NCI-H748 (cell line): ENCODE measurements around the gene C22orf39.

ENCODE experiments used
- DNase-seq: peaks from one replicate; lab custom pipeline; 2025; ENCODE audit not compliant: unreplicated experiment; lab: John Stamatoyannopoulos, UW

The C22orf39 gene

DNA sequence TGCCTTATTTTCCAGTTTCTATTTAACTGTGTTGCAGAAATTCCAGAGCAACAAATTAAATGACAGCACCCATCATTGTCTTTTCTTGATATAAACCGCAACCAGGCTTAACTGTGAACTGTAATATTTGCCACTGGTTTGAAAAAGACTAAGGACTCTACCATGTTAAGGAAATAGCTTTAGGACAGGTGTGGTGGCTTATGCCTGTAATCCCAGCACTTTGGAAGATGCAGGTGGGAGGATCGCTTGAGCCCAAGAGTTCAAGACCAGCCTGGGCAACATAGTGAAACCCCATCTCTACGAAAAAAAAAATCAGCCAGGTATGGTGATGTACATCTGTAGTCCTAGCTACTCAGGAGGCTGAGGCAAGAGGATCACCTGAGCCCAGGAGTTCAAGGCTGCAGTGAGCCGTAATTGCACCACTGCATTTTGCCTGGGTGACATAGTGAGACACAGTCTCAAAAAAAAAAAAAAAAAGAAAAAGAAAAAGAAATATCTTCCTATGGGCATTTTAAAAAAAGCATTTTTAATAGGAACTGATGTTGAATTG, 44.8 kb downstream of the C22orf39 start:
- no peak for DNase-seq

DNA sequence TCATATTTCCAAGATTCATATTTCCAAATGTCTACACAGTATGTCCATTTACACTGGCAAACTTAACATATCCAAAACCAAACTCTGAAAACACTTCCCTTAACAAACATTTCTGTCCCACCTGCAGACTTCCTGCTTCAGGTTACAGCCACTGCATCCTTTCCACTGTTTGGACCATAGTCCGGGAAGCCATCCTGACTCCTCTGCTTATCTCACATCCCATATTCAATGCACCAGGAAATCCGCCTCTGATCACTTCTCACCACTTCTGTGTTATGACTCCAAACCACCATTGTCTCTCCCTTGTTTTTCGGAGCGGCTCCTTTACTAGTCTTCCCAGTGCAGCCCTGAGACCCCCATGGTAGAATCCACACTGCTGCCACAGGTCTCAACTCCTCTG, 46.0 kb downstream of the C22orf39 start:
- DNase-seq: no peak

DNA sequence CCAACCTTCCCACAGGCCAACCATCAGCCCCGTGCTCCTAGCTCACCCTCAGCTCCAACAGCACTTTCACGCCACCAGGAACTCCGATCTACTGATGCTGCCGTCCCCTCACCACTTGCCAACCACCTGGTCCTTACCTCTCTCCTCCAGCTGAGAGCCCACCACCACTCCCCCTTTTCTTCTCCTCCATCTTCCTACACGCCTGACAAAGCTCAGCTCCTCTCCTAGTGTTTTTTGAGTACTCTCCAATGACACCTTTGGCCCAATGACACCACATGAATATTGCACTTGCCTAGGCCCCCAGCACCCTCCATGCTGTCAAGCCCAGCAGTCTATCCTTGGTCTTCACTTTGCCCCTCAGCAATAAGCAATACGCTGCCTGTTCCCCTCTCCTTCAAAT, 46.6 kb downstream of the C22orf39 start:
- no peak for DNase-seq

DNA sequence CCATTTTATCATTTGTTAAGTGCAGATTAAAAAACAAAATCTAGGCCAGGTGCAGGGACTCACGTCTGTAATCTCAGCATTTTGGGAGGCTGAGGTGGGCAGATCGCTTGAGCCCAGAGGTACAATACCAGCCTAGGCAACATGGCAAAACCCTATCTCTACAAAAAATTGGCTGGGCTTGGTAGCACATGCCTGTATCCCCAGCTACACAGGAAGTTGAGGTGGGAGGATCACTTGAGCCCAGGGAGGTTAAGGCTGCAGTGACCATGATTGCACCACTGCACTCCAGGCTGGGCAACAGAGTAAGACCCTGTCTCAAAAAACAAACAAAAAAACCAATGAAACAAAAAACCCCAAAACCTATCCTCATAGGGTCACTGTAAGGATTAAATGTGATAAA, 48.9 kb downstream of the C22orf39 start:
- DNase-seq: no peak

DNA sequence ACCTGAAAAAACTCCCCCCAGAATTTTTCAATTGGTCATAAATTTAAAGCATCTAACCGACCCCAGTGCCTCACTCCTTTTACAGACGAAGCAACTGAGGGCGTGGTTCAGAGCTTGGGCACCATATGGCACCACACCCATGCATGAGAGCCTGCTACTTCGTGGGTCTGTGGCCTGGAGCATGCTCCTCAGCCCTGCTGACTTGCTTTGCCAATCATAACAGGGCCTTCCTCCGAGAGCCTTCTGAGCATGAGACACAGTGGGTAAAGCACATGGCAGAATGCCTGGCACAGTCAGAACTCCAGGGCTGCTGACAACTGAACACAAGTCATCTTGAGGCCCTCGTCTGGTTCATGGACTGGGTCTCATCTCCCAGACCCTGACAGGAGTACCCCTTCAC, 49.3 kb downstream of the C22orf39 start:
- DNase-seq: no peak

DNA sequence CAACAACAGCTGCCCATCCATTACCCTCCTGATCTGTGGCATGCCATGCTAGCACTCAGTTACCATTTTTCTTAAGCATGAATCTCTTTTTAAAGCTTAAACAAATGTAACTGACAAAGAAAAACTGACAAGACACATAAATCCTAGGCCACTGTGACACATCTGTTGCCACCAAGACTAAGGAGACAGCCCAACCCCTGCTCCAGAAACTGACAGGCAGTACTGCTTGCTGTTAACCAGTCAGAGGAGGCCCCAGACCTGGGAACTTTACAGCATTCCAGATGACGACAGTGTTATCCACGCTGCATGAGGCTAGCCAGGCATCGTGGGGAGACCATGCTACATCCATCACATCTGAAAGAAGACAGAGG, 49.8 kb downstream of the C22orf39 start:
- DNase-seq: no peak

DNA sequence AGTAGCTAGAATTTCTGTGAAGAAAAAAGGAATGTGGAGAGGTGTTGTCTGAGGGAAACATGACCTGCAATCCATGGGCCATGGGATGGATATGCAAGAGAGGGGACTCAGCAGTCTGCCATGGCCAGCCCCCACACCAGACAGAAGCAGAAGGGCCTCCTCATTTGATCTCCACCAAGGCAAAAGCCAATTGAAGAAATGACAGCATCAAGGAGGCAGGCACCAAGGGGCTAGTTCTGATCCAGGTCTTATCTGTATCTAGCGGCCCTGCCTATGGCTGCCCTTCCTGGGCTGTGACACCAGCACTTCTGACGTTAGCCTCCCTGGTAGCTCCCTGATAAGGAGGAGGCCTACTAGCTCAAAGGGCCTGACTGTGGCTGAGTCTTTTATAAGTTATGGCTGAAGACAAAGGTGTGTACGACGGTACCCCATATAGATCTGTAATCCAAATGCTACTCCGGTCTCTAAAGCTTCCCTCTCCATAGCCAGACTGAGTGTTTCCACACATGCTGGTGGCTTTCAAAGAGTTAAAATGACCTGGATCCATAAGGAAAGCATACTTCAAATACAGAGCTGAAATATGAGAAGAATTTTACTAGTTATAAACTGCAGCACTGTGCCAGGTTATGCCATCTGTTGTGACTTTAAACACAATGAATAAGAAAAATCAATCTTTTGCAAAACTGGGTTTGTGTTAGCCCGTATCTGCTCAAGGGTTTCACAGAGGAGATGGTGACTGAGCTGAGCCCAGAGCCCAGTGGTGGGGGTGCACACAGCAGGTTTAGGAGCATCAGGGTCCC, 50.4 kb downstream of the C22orf39 start:
- no peak for DNase-seq

DNA sequence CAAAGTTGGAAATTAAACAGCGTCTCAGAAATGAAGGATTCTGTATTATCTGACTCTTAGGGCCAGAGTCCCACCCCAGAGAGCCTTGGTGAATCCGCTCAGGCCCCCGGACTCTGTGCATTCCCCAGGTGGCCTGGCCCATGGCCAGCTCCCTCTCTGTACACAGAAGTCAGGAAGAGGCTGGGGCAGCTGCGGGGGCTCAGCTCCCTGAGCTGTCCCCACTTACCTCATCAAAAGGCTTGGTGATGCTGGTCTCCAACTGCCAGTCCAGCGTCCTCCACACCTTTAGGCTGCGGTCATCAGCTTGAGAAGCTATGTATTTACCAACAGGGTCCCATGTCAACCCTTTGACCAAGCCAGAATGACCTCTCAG, 51.0 kb downstream of the C22orf39 start:
- no peak for DNase-seq

DNA sequence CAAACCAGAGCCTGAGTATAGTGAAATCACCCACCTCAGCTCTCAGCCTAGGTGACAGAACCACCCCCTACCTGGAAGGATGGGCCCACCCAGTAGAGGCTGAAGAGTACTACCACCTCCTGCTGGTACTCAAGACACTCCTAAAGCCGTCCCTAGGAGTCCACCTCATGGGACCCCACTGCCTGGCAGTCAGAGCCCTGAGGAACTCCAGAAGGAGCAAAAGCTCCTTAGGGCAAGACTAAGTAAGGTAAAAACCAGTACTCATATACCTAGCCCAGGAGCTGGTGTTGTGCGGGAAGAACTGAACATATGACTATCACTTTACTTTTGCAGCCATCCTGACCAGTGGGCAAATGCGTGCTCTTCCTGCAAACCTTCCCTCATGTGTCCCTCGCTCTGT, 52.2 kb downstream of the C22orf39 start:
- no peak for DNase-seq

DNA sequence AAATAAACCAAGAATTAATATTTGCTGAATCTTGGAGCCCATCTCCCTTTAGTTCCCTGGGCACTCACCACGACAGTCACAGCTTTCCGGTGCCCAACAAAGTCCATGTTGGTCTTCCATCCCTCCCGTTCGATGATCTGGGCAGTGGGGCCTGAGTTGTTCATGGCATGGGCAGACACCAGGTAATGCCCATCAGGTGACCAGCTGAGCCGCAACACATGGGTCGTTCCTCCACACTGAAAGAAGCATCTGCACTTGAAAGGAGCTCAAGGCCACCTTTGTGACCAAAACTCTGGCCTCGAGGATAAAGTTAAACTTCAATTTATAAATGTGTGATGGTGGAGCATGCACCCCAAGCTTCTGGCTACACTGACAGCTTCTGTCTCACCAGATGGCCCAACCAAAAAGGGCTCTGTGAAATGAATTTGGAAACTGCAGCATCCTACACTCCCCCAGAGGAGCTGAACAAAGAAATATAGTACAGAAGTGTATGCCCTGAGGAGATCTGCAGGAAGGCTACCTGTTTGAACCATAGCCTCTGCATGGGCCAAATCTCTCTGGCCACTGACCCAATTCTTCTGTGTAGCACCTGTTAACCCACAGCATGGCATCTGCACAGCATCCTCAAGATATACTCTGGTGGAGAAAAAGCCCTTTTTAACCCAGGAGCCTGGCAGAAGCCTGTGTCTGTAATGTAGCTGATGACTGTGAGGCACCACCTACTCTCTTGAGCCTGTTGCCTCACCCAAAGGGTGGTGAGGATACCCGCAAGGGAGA, 53.0 kb downstream of the C22orf39 start:
- DNase-seq: no peak

DNA sequence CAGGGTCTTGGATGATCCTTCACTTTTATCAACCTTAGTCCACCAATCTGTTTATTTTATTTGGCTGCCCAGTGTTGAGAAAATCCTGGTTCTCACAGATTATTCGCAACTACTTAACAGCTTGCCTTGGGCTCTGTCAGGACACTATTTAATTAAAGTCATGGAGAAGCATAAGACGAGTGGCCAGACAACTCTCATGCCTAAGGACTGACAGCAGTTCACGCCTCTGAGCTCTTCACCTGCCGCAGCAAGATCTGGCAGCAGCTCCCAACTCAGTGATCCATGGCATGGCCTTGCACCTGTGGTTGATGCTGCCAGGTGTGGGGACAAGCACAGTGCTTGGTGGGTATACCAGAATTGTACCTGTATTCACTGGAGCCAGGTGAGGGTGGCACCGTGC, 53.8 kb downstream of the C22orf39 start:
- no peak for DNase-seq
